Common myeloid progenitor, CD34-positive (primary cell): ENCODE results near the gene PCBD2. TPM values are rescaled to one million over a fixed set of nuclear protein-coding genes. Genes with fewer than 3 reads are reported as not detected.
A peak's percentile ranks its signal among the peaks of the same experiment; 100 is the strongest.
"Not testable (repeated sequence)": the region's sequence is repeated elsewhere in the genome, so short reads cannot be mapped to it uniquely, and the experiment has no call there.

Experiments
- CTCF ChIA-PET: fragments of 350-600 bp; sonication (Branson Sonifier 250); formaldehyde crosslinking; loops from one replicate; lab custom pipeline; 2021; ENCODE audit warnings: antibody characterized with exemption; lab: Charles Lee
- POLR2A ChIA-PET: fragments of 350-600 bp; sonication (Branson Sonifier 250); formaldehyde crosslinking; loops from one replicate; lab custom pipeline; 2021; ENCODE audit warnings: antibody characterized with exemption; lab: Charles Lee
- DNase-seq, 3 donors: peaks; one replicate each; pipeline versions ENCODE4 v3.0.0 to v3.0.0-alpha.2; 2013
- H3K27ac ChIP-seq, 2 experiments: 1 replicate in 1 of 2; 2 replicates in 1 of 2; pipeline ENCODE4 v1.7.0; 2013; ENCODE audit warnings: inconsistent platforms in 2 of 2, low read length in 2 of 2, mild to moderate bottlenecking in 2 of 2, low read depth in 1 of 2, moderate library complexity in 1 of 2; ENCODE audit not compliant: severe bottlenecking in 2 of 2, insufficient read depth in 1 of 2, poor library complexity in 1 of 2
- H3K27me3 ChIP-seq, 5 experiments: replicated peaks in 2 of 5; 1 replicate in 3 of 5; 2 replicates in 2 of 5; pipeline versions ENCODE4 v1.6.1 to v1.7.0; 2013; ENCODE audit warnings: low read length in 4 of 5, mild to moderate bottlenecking in 2 of 5, moderate library complexity in 2 of 5, inconsistent platforms in 1 of 5; ENCODE audit not compliant: insufficient read depth in 5 of 5, control insufficient read depth in 4 of 5
- H3K36me3 ChIP-seq, 4 experiments: 1 replicate in 2 of 4; 2 replicates in 2 of 4; pipeline versions ENCODE4 v1.6.1 to v1.7.0; 2013; ENCODE audit warnings: low read length in 3 of 4, control low read depth in 1 of 4, mild to moderate bottlenecking in 1 of 4; ENCODE audit not compliant: control insufficient read depth in 4 of 4, insufficient read depth in 4 of 4
- H3K4me1 ChIP-seq, 4 experiments: 1 replicate in 3 of 4; 2 replicates in 1 of 4; pipeline versions ENCODE4 v1.6.1 to v1.7.1; 2013; ENCODE audit warnings: low read length in 3 of 4, mild to moderate bottlenecking in 3 of 4, control low read depth in 1 of 4, inconsistent platforms in 1 of 4, moderate library complexity in 1 of 4; ENCODE audit not compliant: control insufficient read depth in 4 of 4, insufficient read depth in 4 of 4; ENCODE audit errors: control extremely low read depth in 1 of 4
- H3K4me3 ChIP-seq, 7 experiments: 1 replicate in 4 of 7; 2 replicates in 3 of 7; pipeline versions ENCODE4 v1.5.1 to v1.7.0; 2013; ENCODE audit warnings: mild to moderate bottlenecking in 7 of 7, low read length in 6 of 7, moderate library complexity in 6 of 7, inconsistent platforms in 2 of 7, low read depth in 2 of 7, control low read depth in 1 of 7; ENCODE audit not compliant: insufficient read depth in 4 of 7, control insufficient read depth in 1 of 7; ENCODE audit errors: extremely low read depth in 1 of 7
- H3K9me3 ChIP-seq, 5 experiments: 1 replicate in 4 of 5; 2 replicates in 1 of 5; pipeline versions ENCODE4 v1.6.1 to v1.7.1; 2013; ENCODE audit warnings: low read length in 4 of 5, mild to moderate bottlenecking in 2 of 5, inconsistent platforms in 1 of 5, low read depth in 1 of 5, moderate library complexity in 1 of 5; ENCODE audit not compliant: control insufficient read depth in 4 of 5, insufficient read depth in 2 of 5; ENCODE audit errors: control extremely low read depth in 1 of 5
- WGBS: methylation state at CpG from one replicate; pipeline ENCODE4 v1.1.5; 2013; ENCODE audit not compliant: insufficient coverage; 5-methylcytosine and 5-hydroxymethylcytosine counted together
- polyA plus RNA-seq: library from polyadenylated mRNA; unstranded; fragments of 120-200 nt; gene quantifications from one replicate; pipeline ENCODE4 v1.2.1, GENCODE V29; 2013

The PCBD2 gene
- 10.3 TPM for polyA plus RNA-seq

- peak within 1 kb of the TSS; percentile 66 to 93 for H3K27ac ChIP-seq
- peak; percentile 95 to 97 (median 97) for DNase-seq
- H3K27me3 ChIP-seq, result no peaks in the 10 kb centered on the region
- H3K4me1 ChIP-seq, result peaks cover 7 to 24% (median 14%) of the 10 kb centered on the region in 4 experiments
- H3K36me3 ChIP-seq, result peaks cover 0 to 7% (median under 1%) of the 10 kb centered on the region in 4 experiments
- WGBS, result under 1% methylated on average over 72 of the region's 84 CpGs
- H3K4me3 ChIP-seq, result peak within 1 kb of the TSS; percentile 68 to 97 (median 90)
- POLR2A ChIA-PET, result interaction anchor here (1.2 to 1.3 kb wide), 3 partner anchors 31 to 166 kb away, joined by 3 to 8 read pairs (median 5); partner anchors contain the start of genes C5orf24, CAMLG and TXNDC15
- CTCF ChIA-PET, result interaction anchor here (0.8 to 2.3 kb wide), 18 partner anchors 8 to 165 kb away, joined by 3 to 10 read pairs (median 4); no protein-coding TSS in a partner anchor
- H3K9me3 ChIP-seq, result no peaks in the 10 kb centered on the region
These were observed at the start of gene PCBD2 for GRCh38 chr5:134904610-134905245. PCBD2 (plus strand) TSS chr5:134905131; CDS start chr5:134905140, 9 bp downstream.

- H3K9me3 ChIP-seq, H3K4me3 ChIP-seq, POLR2A ChIA-PET, CTCF ChIA-PET, H3K27ac ChIP-seq, H3K27me3 ChIP-seq, DNase-seq, H3K4me1 ChIP-seq: not testable (repeated sequence)
- WGBS, result no CpG with 5 or more reads among the region's 7 CpGs
- H3K36me3 ChIP-seq, result peaks cover 10 to 53% (median 33%) of the 10 kb centered on the region in 4 experiments
These were observed 48.5 kb upstream of the PCBD2 start for GRCh38 chr5:134856465-134856864.

- H3K4me1 ChIP-seq, result no peaks in the 10 kb centered on the region
- H3K27me3 ChIP-seq, result no peaks in the 10 kb centered on the region
- ChIA-PET CTCF (interaction anchor here (1.1 kb wide), 1 partner anchor 47 kb away, joined by 3 read pairs; the partner anchor contains the start of gene PCBD2), POLR2A (no interaction called here)
- peaks cover 9 to 48% (median 31%) of the 10 kb centered on the region in 4 experiments for H3K36me3 ChIP-seq
- no peak overlapping the region for H3K4me3 ChIP-seq
- no peak for DNase-seq
- H3K9me3 ChIP-seq, result no peaks in the 10 kb centered on the region
- H3K27ac ChIP-seq, result no peak overlapping the region
- 95% methylated on average over 3 of the region's 3 CpGs for WGBS
These were observed 47.5 kb upstream of the PCBD2 start for GRCh38 chr5:134857401-134857800.

- H3K4me3 ChIP-seq, result no peak overlapping the region
- H3K36me3 ChIP-seq, result peaks cover 2 to 8% (median 6%) of the 10 kb centered on the region in 4 experiments
- no peaks in the 10 kb centered on the region for H3K4me1 ChIP-seq
- ChIA-PET CTCF (interaction anchor here (1.2 to 1.5 kb wide), 2 partner anchors 10 to 13 kb away, joined by 3 to 5 read pairs; no protein-coding TSS in a partner anchor), POLR2A (no interaction called here)
- H3K27me3 ChIP-seq, result no peaks in the 10 kb centered on the region
- DNase-seq, result no peak
- H3K27ac ChIP-seq, result no peak overlapping the region
- H3K9me3 ChIP-seq, result no peaks in the 10 kb centered on the region
- 100% methylated on average over 1 of the region's 2 CpGs for WGBS
These were observed 40.2 kb upstream of the PCBD2 start for GRCh38 chr5:134864707-134865106.

- no peaks in the 10 kb centered on the region for H3K27me3 ChIP-seq
- POLR2A ChIA-PET, result interaction anchor here (1.6 kb wide), 1 partner anchor 31 kb away, joined by 8 read pairs; the partner anchor contains the start of gene PCBD2
- H3K4me1 ChIP-seq, result peaks cover 0 to 23% (median 15%) of the 10 kb centered on the region in 4 experiments
- peak in 1 of 3 donors; percentile 18 for DNase-seq
- peak overlapping the region in 6 of 7 experiments; percentile 49 to 93 (median 86) for H3K4me3 ChIP-seq
- WGBS, result 94% methylated on average over 3 of the region's 6 CpGs
- H3K36me3 ChIP-seq, result peaks cover 0 to 3% (median 1%) of the 10 kb centered on the region in 4 experiments
- peak overlapping the region in 1 of 2 experiments; percentile 85 for H3K27ac ChIP-seq
- CTCF ChIA-PET, result interaction anchor here (1.3 to 1.5 kb wide), 2 partner anchors 13 to 28 kb away, joined by 3 to 6 read pairs; no protein-coding TSS in a partner anchor
- no peaks in the 10 kb centered on the region for H3K9me3 ChIP-seq
These were observed 31.4 kb upstream of the PCBD2 start for GRCh38 chr5:134873494-134873893.

- POLR2A ChIA-PET, result interaction anchor here (1.6 kb wide), 1 partner anchor 30 kb away, joined by 8 read pairs; the partner anchor contains the start of gene PCBD2
- Histone ChIP-seq H3K27ac (peak within 1 kb of the TSS; percentile 52 to 85), H3K27me3 (no peaks in the 10 kb centered on the region), H3K36me3 (peaks cover 0 to 3% (median 1%) of the 10 kb centered on the region in 4 experiments), H3K4me1 (peaks cover 0 to 23% (median 15%) of the 10 kb centered on the region in 4 experiments), H3K4me3 (peak within 1 kb of the TSS; percentile 49 to 93 (median 83)), H3K9me3 (no peaks in the 10 kb centered on the region)
- CTCF ChIA-PET, result interaction anchor here (1.3 to 1.5 kb wide), 2 partner anchors 14 to 27 kb away, joined by 3 to 6 read pairs; no protein-coding TSS in a partner anchor
- 8% methylated on average over 31 of the region's 79 CpGs for WGBS
- DNase-seq, result peak; percentile 85 to 91 (median 90)
These were observed 30.7 kb upstream of the PCBD2 start, which contains the start of gene TXNDC15 for GRCh38 chr5:134873987-134874830. TXNDC15 (plus strand) TSS chr5:134874371; CDS start chr5:134874428, 57 bp downstream.
